Left lung (tissue), 10 donors: ENCODE measurements around the gene SPA17. TPM values are rescaled to one million over a fixed set of nuclear protein-coding genes. Genes with fewer than 3 reads are reported as not detected.
A peak's percentile ranks its signal among the peaks of the same experiment; 100 is the strongest.

ENCODE experiments used
- ATAC-seq: fragments of 200-7000 bp; cut with Tn5 transposase; one replicate; pipeline ENCODE4 v1.9.1; 2020; ENCODE audit warnings: moderate library complexity
- DNase-seq, 4 donors: peaks; one replicate each; pipeline ENCODE4 v3.0.0-alpha.2; 2013 to 2020
- H3K27ac ChIP-seq, 2 donors: fragments of 200-600 bp; sonication (generic) in 1 of 2; one replicate each; pipeline versions ENCODE4 v1.5.0 to v1.8.0; 2020 to 2021
- H3K27me3 ChIP-seq, 2 donors: fragments of 200-600 bp; sonication (generic) in 1 of 2; one replicate each; pipeline versions ENCODE4 v1.5.0 to v1.8.0; 2020 to 2021
- H3K36me3 ChIP-seq, 2 donors: fragments of 200-600 bp; sonication (generic) in 1 of 2; one replicate each; pipeline versions ENCODE4 v1.5.0 to v1.8.0; 2020 to 2021
- H3K4me1 ChIP-seq, 2 donors: fragments of 200-600 bp; one replicate each; pipeline ENCODE4 v1.8.0; 2021
- H3K4me3 ChIP-seq, 2 donors: fragments of 200-600 bp; sonication (generic) in 1 of 2; one replicate each; pipeline versions ENCODE4 v1.5.0 to v1.8.0; 2020 to 2021; ENCODE audit warnings: mild to moderate bottlenecking in 1 of 2
- H3K9me3 ChIP-seq, 2 donors: fragments of 200-600 bp; sonication (generic) in 1 of 2; one replicate each; pipeline versions ENCODE4 v1.5.0 to v1.8.0; 2020 to 2021
- intact Hi-C, 2 donors: fragments of 100-400 bp; cut with DNase I; formaldehyde crosslinking; loops; one replicate each; pipeline versions ENCODE4 v1.11.2 to v1.14.2; 2022
- polyA plus RNA-seq, 6 donors: library from polyadenylated mRNA; unstranded; fragments of 120-200 nt; gene quantifications; one replicate each; pipeline ENCODE4 v1.2.1, GENCODE V29; 2013; ENCODE audit not compliant: insufficient read length in 6 of 6
- total RNA-seq, 2 donors: library from RNA; stranded (reverse); fragmentation: NEBNext Ultra II Directional; extraction: Animal tissue kit (Norgen Biotek cat#: 25700); gene quantifications; one replicate each; pipeline ENCODE4 v1.2.1, GENCODE V29; 2021
- TF ChIP-seq, protein P1 (sequence below), 2 donors: fragments of 200-600 bp; sonication (generic) in 1 of 2; IDR thresholded peaks; one replicate each; pipeline versions ENCODE4 v1.5.0 to v1.8.0; 2021; ENCODE audit warnings: antibody characterized with exemption in 2 of 2
- donor health status: DM: no; HTN: yes; CAD: no.
- donor health status: DM: no; HTN: no; CAD: no.

SPA17 gene
- total and polyA plus RNA-seq, 8 donors, result 5.6 to 20.9 (median 15.2) TPM

DNA sequence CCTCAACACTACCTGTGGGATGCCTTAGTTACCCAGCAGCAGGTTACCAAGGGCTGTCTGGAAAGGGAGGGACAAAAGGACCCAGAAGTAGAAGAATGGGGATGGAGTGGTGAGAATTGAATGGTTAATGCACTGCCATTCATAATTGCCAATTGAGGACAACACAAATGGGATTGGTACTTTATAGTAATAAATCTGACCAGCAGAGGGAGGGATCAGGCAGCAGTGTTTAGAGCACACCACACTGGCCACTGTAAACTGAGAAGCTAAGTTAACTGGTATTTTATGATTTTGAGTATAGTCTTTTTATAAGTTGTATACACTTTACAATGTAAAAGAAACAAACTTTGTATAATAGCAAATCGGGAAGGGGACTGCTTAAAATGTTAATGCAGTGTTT lies 40.3 kb upstream of the SPA17 start:
- Histone ChIP-seq H3K4me1 (no peaks in the 10 kb centered on the region), H3K4me3 (no peak overlapping the region), H3K27ac (no peak overlapping the region), H3K27me3 (no peaks in the 10 kb centered on the region), H3K36me3 (peaks cover 0 to 99% of the 10 kb centered on the region in 2 donors), H3K9me3 (no peaks in the 10 kb centered on the region)
- ATAC-seq, result peak; percentile 29
- no peak for DNase-seq
- TF ChIP-seq, protein P1, sequence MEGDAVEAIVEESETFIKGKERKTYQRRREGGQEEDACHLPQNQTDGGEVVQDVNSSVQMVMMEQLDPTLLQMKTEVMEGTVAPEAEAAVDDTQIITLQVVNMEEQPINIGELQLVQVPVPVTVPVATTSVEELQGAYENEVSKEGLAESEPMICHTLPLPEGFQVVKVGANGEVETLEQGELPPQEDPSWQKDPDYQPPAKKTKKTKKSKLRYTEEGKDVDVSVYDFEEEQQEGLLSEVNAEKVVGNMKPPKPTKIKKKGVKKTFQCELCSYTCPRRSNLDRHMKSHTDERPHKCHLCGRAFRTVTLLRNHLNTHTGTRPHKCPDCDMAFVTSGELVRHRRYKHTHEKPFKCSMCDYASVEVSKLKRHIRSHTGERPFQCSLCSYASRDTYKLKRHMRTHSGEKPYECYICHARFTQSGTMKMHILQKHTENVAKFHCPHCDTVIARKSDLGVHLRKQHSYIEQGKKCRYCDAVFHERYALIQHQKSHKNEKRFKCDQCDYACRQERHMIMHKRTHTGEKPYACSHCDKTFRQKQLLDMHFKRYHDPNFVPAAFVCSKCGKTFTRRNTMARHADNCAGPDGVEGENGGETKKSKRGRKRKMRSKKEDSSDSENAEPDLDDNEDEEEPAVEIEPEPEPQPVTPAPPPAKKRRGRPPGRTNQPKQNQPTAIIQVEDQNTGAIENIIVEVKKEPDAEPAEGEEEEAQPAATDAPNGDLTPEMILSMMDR (IDR thresholded peaks at IDR 0.05), result no peak
- intact Hi-C loops, result no loop called here

DNA sequence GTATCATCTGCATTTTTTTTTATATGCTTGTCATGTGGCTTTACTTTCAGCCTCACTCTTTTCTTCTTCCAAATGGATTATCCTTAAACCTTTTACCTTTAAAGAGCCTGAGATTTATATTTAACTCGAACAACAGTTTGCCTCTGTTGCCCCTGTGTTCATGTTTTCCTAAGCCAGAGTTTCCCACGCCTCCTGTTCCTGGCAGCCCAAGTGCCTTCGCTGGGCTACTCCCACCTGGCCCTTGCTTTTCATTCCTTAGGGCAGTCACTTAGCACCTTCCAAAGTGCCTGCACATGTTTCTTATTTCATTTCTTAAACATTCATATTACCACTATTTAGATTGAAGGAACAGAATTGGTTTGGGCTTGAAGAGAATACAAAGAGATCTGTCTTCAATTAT lies 37.8 kb upstream of the SPA17 start:
- peaks cover 0 to 89% of the 10 kb centered on the region in 2 donors for H3K36me3 ChIP-seq
- ATAC-seq, result no peak

DNA sequence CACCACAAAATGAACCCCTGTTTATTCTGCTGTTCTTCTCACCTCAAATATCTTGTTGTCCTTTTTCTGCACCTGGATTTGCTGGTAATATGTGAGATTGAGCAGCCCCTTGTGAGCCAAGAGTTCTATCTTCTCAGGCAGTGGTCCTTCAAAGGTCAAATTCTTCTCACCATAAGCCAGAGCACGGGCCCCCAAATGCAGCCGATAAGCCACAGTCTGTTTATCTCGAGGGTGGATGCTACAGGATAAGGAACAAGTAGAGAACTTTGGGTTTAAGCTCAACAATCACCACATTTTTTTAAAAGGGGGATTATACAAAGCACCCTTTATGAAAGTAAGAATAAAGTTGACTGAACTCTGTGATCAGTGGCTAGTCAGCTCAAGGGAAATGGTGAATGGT lies 35.2 kb upstream of the SPA17 start:
- intact Hi-C loops, result no loop called here
- Histone ChIP-seq H3K36me3 (peaks cover 0 to 63% of the 10 kb centered on the region in 2 donors), H3K27me3 (no peaks in the 10 kb centered on the region), H3K4me3 (no peak overlapping the region), H3K4me1 (no peaks in the 10 kb centered on the region), H3K9me3 (no peaks in the 10 kb centered on the region), H3K27ac (no peak overlapping the region)
- DNase-seq, result no peak
- no peak for ATAC-seq
- TF ChIP-seq, protein P1 (IDR thresholded peaks at IDR 0.05), result no peak

More for the DNA sequence above, 37.8 kb upstream of the SPA17 start:
- Histone ChIP-seq H3K9me3 (no peaks in the 10 kb centered on the region), H3K27me3 (no peaks in the 10 kb centered on the region), H3K4me3 (no peak overlapping the region), H3K4me1 (no peaks in the 10 kb centered on the region), H3K27ac (no peak overlapping the region)
- DNase-seq, result no peak
- TF ChIP-seq, protein P1 (IDR thresholded peaks at IDR 0.05), result no peak
- intact Hi-C loops, result no loop called here

DNA sequence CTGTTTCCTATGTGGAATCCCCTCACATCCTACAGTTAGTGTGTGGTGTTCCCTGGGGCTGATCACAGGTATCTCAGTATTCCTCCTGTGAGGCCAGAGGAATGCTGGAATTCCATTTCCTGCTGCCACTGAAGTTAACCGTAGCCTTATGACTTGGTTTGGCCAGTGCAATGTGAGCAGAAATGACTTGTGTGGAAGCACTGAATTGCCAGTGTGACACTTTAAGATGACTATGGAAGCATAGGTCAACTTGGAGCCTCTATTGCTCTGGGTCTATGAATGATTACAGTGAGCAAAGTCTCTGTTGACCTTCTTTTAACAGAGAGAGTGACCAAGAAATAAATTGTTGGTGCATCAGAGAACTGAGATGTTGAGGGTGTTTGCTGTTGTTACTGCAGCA lies 34.5 kb upstream of the SPA17 start:
- Histone ChIP-seq H3K27me3 (no peaks in the 10 kb centered on the region), H3K36me3 (peaks cover 0 to 56% of the 10 kb centered on the region in 2 donors), H3K9me3 (no peaks in the 10 kb centered on the region), H3K4me3 (no peak overlapping the region), H3K27ac (no peak overlapping the region), H3K4me1 (peaks cover 0 to 1% of the 10 kb centered on the region in 2 donors)
- DNase-seq, result no peak
- no peak for ATAC-seq
- TF ChIP-seq, protein P1 (IDR thresholded peaks at IDR 0.05), result no peak
- intact Hi-C loops, result no loop called here

DNA sequence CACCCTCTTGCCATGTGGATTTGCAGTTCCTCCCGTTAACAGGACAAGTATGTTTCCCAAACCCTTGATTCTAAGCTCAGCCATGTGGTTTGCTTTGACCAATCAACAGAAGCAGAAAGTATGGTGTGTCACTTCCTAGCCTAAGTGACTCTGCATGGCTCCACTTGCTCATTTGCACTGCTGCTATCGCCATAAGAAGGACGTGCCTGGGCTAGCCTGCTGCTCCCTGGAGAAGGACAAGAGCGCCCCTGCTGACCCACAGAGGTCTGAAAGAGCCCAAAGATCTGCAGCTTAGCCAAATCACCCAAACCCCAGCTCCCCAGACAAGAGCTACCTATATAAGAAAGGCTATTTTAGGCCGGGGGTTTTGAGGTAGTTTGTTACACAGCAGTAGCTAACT lies 33.0 kb upstream of the SPA17 start:
- Histone ChIP-seq H3K36me3 (peaks cover 0 to 43% of the 10 kb centered on the region in 2 donors), H3K4me3 (no peak overlapping the region), H3K9me3 (no peaks in the 10 kb centered on the region), H3K27ac (no peak overlapping the region), H3K4me1 (peaks cover 0 to 7% of the 10 kb centered on the region in 2 donors), H3K27me3 (no peaks in the 10 kb centered on the region)
- ATAC-seq, result no peak
- intact Hi-C loops, result no loop called here
- TF ChIP-seq, protein P1 (IDR thresholded peaks at IDR 0.05), result no peak
- no peak for DNase-seq
